Measurements from ENCODE around the gene ELOVL1. TPM values are rescaled to one million over a fixed set of nuclear protein-coding genes. Genes with fewer than 3 reads are reported as not detected.

Gene ELOVL1
- total and polyA plus RNA-seq, 12 donors: 18.4 to 82.0 (median 28.3) TPM

- ATAC-seq (no peak), DNase-seq (no peak)
- Histone ChIP-seq H3K4me1 (peaks cover 0 to 5% (median 0%) of the 10 kb centered on the region in 9 donors), H3K36me3 (peaks cover 0 to 72% (median 27%) of the 10 kb centered on the region in 9 donors), H3K9me3 (no peaks in the 10 kb centered on the region), H3K27me3 (no peaks in the 10 kb centered on the region), H3K4me3 (no peak overlapping the region), H3K27ac (no peak overlapping the region)
- 97 to 98% methylated on average over 3 of the region's 3 CpGs for WGBS, 2 donors
- intact Hi-C loops (cut with DNase I): no loop called here
- TF ChIP-seq CTCF (IDR thresholded peaks at IDR 0.05): no peak
These were observed 42.8 kb upstream of the ELOVL1 start for GRCh38 chr1:43410571-43410970.

- Histone ChIP-seq H3K4me1 (peaks cover 0 to 7% (median 0%) of the 10 kb centered on the region in 9 donors), H3K27ac (no peak overlapping the region), H3K36me3 (peaks cover 0 to 96% (median 40%) of the 10 kb centered on the region in 9 donors), H3K27me3 (no peaks in the 10 kb centered on the region), H3K9me3 (no peaks in the 10 kb centered on the region), H3K4me3 (no peak overlapping the region)
- DNase-seq: no peak
- WGBS, 2 donors: 87 to 90% methylated on average over 2 of the region's 2 CpGs
- no peak for TF ChIP-seq CTCF (IDR thresholded peaks at IDR 0.05)
- intact Hi-C loops (cut with DNase I): loop anchor here in 1 of 10 donors (5.0 kb wide), 1 partner anchor 169 kb away; no protein-coding TSS in a partner anchor
- no peak for ATAC-seq
These were observed 38.0 kb upstream of the ELOVL1 start for GRCh38 chr1:43405876-43406234.

- H3K4me1 ChIP-seq: peaks cover 0 to 7% (median 0%) of the 10 kb centered on the region in 9 donors
- no peaks in the 10 kb centered on the region for H3K9me3 ChIP-seq
- no peak for TF ChIP-seq CTCF (IDR thresholded peaks at IDR 0.05)
- H3K36me3 ChIP-seq: peaks cover 0 to 95% (median 39%) of the 10 kb centered on the region in 9 donors
- WGBS, 2 donors: 68 to 69% methylated on average over 6 of the region's 6 CpGs
- no peak overlapping the region for H3K27ac ChIP-seq
- no peak overlapping the region for H3K4me3 ChIP-seq
- ATAC-seq: peak in 4 of 8 donors; percentile 16 to 53 (median 33)
- intact Hi-C loops (cut with DNase I): loop anchor here in 1 of 10 donors (5.0 kb wide), 1 partner anchor 168 kb away; no protein-coding TSS in a partner anchor
- no peaks in the 10 kb centered on the region for H3K27me3 ChIP-seq
- no peak for DNase-seq
These were observed 37.5 kb upstream of the ELOVL1 start for GRCh38 chr1:43405219-43405875.

GRCh38 chr1:43404353-43404752, 36.5 kb upstream of the ELOVL1 start:
- peaks cover 0 to 86% (median 37%) of the 10 kb centered on the region in 9 donors for H3K36me3 ChIP-seq
- 96 to 97% methylated on average over 6 of the region's 6 CpGs for WGBS, 2 donors

More at GRCh38 chr1:43404353-43404752, 36.5 kb upstream of the ELOVL1 start:
- intact Hi-C loops (cut with DNase I): no loop called here
- no peak for TF ChIP-seq CTCF (IDR thresholded peaks at IDR 0.05)
- Histone ChIP-seq H3K4me1 (peaks cover 0 to 7% (median 0%) of the 10 kb centered on the region in 9 donors), H3K27ac (no peak overlapping the region), H3K9me3 (no peaks in the 10 kb centered on the region), H3K4me3 (no peak overlapping the region), H3K27me3 (no peaks in the 10 kb centered on the region)
- DNase-seq (no peak), ATAC-seq (no peak)

Measured in heart right ventricle (tissue), 16 donors.